Gastrocnemius medialis (tissue), 4 donors: ENCODE results near the gene CHAF1A.

Experiments
- POLR2A ChIP-seq, 2 donors: fragments of 450-650 bp; IDR thresholded peaks; one replicate each; pipeline ENCODE4 v1.6.1; 2017; ENCODE audit warnings: antibody characterized with exemption in 2 of 2, mild to moderate bottlenecking in 2 of 2, moderate library complexity in 2 of 2
- TF ChIP-seq, protein P1 (sequence below), 5 experiments: fragments of 450-650 bp in 3 of 5; fragments of 200-600 bp in 2 of 5; sonication (generic) in 2 of 5; IDR thresholded peaks in 4 of 5; conservative IDR thresholded peaks in 1 of 5; 1 replicate in 4 of 5; 2 replicates in 1 of 5; pipeline ENCODE4 v1.5.1; 2016 to 2019; ENCODE audit warnings: antibody characterized with exemption in 5 of 5, mild to moderate bottlenecking in 3 of 5, moderate library complexity in 3 of 5

- TF ChIP-seq POLR2A (IDR thresholded peaks at IDR 0.05), result no peak
- TF ChIP-seq, protein P1, sequence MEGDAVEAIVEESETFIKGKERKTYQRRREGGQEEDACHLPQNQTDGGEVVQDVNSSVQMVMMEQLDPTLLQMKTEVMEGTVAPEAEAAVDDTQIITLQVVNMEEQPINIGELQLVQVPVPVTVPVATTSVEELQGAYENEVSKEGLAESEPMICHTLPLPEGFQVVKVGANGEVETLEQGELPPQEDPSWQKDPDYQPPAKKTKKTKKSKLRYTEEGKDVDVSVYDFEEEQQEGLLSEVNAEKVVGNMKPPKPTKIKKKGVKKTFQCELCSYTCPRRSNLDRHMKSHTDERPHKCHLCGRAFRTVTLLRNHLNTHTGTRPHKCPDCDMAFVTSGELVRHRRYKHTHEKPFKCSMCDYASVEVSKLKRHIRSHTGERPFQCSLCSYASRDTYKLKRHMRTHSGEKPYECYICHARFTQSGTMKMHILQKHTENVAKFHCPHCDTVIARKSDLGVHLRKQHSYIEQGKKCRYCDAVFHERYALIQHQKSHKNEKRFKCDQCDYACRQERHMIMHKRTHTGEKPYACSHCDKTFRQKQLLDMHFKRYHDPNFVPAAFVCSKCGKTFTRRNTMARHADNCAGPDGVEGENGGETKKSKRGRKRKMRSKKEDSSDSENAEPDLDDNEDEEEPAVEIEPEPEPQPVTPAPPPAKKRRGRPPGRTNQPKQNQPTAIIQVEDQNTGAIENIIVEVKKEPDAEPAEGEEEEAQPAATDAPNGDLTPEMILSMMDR (IDR thresholded peaks at IDR 0.05 in 4 of 5, conservative IDR thresholded peaks at IDR 0.05 in 1 of 5), result no peak
Measured at GRCh38 chr19:4483385-4483784, 80.9 kb downstream of the CHAF1A start.
